Esophagus muscularis mucosa (tissue), 4 donors: ENCODE results near the gene CDCA7.

Experiments used
- EP300 ChIP-seq: sonication (generic); formaldehyde crosslinking; IDR thresholded peaks from one replicate; pipeline ENCODE4 v1.6.1; 2017; ENCODE audit warnings: antibody characterized with exemption
- POLR2AphosphoS5 ChIP-seq, 2 donors: sonication (generic); formaldehyde crosslinking; IDR thresholded peaks; one replicate each; pipeline ENCODE4 v1.6.1; 2017; ENCODE audit warnings: antibody characterized with exemption in 2 of 2
- TF ChIP-seq, protein P1 (sequence below), 3 experiments: fragments of 200-600 bp in 2 of 3; fragments of 450-650 bp in 1 of 3; sonication (generic) in 2 of 3; IDR thresholded peaks; one replicate each; pipeline ENCODE4 v1.5.1; 2017 to 2019; ENCODE audit warnings: antibody characterized with exemption in 3 of 3, mild to moderate bottlenecking in 2 of 3, moderate library complexity in 1 of 3

DNA sequence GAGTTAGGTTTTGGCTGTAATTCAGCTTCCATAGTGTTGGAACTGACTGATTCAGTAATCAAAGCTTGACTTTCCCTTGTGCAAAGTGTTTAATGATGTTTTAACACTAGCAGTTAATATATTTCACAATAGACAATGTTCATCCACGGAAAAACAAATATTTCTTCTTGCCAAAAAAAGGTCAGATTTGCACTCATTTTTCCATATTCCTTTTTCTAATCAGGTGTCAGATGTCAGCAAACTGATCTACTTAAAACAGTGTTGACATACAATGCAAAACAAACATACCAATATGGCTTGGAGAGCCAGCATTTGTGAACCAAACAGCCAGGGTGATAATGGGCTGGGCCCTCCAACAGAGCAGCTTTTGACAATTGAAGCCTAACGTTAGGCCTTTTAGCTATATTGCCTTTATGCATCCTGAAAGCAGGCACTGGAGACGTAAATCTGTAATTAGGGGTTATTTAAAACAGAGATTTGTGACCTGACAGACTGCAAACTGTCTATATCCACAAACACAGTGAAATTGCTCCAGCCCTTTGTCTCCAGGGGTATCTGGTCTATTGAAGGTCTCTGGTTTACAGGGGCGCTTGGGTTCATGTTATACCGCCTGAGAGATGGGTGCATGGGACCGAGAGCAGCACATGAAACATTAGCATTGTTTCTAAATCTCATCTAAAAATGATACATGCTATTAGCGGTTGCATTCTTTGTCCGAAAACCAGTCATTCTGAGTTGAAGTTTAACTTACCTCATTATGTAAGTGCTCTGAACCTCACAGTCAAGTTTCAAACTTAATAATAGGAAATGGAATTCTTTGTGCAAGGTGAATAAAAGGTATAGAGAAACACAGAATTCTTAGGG, 7.1 kb upstream of the CDCA7 start:
- TF ChIP-seq, protein P1, sequence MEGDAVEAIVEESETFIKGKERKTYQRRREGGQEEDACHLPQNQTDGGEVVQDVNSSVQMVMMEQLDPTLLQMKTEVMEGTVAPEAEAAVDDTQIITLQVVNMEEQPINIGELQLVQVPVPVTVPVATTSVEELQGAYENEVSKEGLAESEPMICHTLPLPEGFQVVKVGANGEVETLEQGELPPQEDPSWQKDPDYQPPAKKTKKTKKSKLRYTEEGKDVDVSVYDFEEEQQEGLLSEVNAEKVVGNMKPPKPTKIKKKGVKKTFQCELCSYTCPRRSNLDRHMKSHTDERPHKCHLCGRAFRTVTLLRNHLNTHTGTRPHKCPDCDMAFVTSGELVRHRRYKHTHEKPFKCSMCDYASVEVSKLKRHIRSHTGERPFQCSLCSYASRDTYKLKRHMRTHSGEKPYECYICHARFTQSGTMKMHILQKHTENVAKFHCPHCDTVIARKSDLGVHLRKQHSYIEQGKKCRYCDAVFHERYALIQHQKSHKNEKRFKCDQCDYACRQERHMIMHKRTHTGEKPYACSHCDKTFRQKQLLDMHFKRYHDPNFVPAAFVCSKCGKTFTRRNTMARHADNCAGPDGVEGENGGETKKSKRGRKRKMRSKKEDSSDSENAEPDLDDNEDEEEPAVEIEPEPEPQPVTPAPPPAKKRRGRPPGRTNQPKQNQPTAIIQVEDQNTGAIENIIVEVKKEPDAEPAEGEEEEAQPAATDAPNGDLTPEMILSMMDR (IDR thresholded peaks at IDR 0.05), result no peak
- TF ChIP-seq POLR2AphosphoS5 (IDR thresholded peaks at IDR 0.05) (no peak), EP300 (no peak)
